Epithelial cell of esophagus (primary cell): ENCODE measurements around the gene VWA5B2.

Experiments
- DNase-seq: peaks from one replicate; pipeline ENCODE4 v3.0.0; 2010; ENCODE audit warnings: low read depth
- H3K4me3 ChIP-seq: 2 replicates; pipeline ENCODE4 v1.5.1; 2011; ENCODE audit warnings: mild to moderate bottlenecking, low read length, control low read depth
- TF ChIP-seq, protein P1 (sequence below): IDR thresholded peaks from 2 replicates; pipeline ENCODE4 v1.5.1; 2011; ENCODE audit warnings: low read depth, mild to moderate bottlenecking, low read length, control low read depth, inconsistent platforms; ENCODE audit not compliant: insufficient read depth; ENCODE audit errors: missing control alignments

The VWA5B2 gene

DNA sequence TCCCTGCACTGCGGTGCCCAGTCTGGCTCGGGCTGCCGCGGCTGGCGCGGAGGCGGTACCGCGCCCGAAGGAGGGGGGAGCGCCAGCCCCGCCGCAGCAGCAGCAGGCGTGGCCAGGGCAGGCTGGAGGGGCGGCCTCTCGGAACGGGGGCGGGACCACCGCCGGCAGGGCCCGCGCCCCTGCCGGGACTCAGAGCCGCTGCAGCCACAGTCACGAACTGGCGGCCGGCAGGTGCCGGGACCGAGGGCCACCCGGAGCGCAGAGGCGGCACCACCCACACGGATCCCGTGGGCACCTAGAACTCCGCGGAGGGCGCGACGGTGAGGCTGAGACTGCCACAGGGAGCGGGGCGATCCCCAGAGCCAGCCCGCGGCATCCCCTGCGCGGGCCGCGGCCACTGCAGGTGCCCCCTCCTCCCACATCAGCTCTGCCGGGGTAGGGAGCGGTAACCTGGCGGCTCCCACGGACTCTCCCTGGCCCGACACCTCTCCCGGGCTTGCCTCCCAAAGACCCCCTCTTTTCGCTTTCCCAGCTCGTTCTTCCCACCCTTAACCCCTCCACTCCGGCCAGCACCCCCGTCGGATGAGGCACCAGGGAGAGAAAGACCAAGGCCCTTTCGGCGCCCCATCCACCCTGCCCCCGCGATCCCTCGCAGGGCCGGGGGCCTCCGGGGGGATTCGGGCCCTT, at the start of gene VWA5B2:
Gene VWA5B2 (plus strand): TSS at position 192 of the 687 bp plus-strand sequence. CDS start 944 bp downstream, outside the sequence.
- H3K4me3 ChIP-seq = peak within 1 kb of the TSS; percentile 1
- DNase-seq = peak; percentile 46
- TF ChIP-seq, protein P1, sequence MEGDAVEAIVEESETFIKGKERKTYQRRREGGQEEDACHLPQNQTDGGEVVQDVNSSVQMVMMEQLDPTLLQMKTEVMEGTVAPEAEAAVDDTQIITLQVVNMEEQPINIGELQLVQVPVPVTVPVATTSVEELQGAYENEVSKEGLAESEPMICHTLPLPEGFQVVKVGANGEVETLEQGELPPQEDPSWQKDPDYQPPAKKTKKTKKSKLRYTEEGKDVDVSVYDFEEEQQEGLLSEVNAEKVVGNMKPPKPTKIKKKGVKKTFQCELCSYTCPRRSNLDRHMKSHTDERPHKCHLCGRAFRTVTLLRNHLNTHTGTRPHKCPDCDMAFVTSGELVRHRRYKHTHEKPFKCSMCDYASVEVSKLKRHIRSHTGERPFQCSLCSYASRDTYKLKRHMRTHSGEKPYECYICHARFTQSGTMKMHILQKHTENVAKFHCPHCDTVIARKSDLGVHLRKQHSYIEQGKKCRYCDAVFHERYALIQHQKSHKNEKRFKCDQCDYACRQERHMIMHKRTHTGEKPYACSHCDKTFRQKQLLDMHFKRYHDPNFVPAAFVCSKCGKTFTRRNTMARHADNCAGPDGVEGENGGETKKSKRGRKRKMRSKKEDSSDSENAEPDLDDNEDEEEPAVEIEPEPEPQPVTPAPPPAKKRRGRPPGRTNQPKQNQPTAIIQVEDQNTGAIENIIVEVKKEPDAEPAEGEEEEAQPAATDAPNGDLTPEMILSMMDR = no peak

DNA sequence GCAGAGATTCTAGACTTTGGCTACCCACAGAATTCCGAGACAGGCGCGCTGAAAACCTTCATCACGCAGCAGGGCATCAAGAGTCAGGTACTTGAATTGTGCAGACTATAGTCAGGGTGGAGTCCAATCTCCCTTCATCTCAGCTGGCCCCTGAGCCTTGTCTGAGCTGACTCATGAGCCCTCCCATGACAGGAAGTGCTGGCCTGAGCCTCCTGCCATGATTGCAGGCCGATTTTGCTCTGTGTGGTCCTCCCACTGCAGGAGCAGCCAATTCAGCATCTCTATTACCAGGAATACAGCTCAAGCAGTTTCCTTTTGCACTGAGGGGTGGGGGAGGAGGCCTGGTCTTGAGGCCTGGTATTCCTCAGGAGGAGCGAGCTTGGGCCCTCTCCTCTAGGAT, 49.2 kb upstream of the VWA5B2 start:
- TF ChIP-seq, protein P1 = no peak

DNA sequence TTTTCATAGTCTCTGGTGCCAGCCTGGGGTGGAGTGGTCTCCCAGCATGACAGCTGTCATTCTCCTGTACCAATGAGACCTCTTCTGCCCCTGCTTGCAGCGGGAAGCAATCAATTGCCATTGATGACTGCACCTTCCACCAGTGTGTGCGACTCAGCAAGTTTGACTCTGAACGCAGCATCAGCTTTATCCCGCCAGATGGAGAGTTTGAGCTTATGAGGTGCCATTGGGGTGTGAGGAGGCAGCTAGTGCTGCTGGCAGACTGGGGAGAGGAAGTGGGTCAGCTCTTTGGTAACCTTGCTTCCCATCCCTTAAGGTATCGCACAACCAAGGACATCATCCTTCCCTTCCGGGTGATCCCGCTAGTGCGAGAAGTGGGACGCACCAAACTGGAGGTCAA, 47.8 kb upstream of the VWA5B2 start:
- no peak for DNase-seq
- TF ChIP-seq, protein P1 = no peak
- no peak overlapping the region for H3K4me3 ChIP-seq

More for the DNA sequence above, 49.2 kb upstream of the VWA5B2 start:
- DNase-seq = no peak
- H3K4me3 ChIP-seq = no peak overlapping the region

DNA sequence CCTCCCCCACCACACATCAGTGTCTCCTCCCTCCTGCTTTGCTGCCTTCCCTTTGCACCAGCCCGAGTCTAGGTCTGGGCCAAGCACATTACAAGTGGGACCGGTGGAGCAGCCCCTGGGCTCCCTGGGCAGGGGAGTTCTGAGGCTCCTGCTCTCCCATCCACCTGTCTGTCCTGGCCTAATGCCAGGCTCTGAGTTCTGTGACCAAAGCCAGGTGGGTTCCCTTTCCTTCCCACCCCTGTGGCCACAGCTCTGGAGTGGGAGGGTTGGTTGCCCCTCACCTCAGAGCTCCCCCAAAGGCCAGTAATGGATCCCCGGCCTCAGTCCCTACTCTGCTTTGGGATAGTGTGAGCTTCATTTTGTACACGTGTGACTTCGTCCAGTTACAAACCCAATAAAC, 45.7 kb upstream of the VWA5B2 start:
- TF ChIP-seq, protein P1 = no peak
- DNase-seq = no peak
- H3K4me3 ChIP-seq = no peak overlapping the region

DNA sequence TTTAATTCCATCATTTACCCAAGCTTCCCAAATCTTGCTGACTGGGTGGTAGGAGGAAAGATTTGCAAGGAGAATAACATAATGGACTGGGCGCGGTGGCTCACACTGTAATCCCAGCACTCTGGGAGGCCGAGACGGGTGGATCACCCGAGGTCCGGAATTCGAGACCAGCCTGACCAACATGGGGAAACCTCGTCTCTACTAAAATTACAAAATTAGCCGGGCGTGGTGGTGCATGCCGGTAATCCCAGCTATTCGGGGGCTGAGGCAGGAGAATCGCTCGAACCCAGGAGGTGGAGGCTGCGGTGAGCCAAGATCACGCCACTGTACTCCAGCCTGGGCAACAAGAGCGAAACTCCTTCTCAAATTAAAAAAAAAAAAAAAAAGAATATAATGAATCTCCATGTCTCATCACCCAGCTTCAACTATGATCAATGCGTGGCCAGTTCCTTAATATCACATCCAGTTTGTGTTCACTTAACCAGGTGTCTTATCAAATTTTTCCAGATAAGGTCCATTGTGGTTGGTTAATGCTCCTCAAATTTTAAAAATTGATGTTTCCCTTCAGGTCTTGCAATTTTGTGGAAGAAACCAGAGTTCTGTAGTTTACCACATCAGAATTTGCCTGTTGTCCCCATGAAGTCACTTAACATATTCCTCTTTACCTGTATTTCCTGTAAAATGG, 44.7 kb upstream of the VWA5B2 start:
- no peak for DNase-seq
- TF ChIP-seq, protein P1 = no peak
- no peak overlapping the region for H3K4me3 ChIP-seq

DNA sequence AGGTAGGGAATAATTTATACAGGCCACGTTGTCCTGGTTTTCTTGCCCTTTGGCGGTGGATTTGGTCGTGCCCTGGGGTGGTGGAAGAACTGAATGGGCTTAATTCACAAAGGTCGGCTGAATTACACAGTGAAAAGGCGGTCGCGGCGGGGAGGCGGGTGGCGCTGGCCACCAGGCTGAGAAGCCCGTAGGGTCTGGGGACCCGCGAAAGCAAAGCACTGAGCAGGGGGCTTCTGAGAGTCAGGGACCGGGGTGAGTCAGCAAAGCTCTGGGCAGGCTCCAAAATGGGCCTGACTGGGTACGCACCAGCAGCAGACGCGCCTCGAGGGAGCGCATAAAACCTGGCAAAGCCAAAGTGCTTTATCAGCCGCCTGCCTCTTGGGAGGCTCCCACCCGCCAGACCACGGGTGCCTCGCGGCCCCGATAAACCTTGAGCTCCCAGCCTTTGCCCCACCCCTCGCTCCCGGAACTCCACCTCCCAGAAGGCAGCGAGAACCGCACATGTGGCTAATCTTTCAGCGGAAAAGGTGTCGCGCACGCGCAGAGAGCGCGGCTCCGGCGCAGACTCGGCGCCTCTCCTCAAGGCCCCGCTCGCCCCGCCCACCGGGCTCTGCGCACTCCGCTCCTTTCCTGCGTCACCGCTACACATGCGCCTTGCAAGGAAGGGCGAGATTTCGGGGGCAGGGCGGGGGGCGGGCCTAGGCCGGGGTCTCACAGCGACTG, 43.8 kb upstream of the VWA5B2 start:
- TF ChIP-seq, protein P1 = no peak
- peak; percentile 99 for DNase-seq
- peak overlapping the region; percentile 97 for H3K4me3 ChIP-seq
